ENCODE measurements around the gene TAS2R20.
"Not testable (repeated sequence)": the region's sequence is repeated elsewhere in the genome, so short reads cannot be mapped to it uniquely, and the experiment has no call there.

Gene TAS2R20, protein sequence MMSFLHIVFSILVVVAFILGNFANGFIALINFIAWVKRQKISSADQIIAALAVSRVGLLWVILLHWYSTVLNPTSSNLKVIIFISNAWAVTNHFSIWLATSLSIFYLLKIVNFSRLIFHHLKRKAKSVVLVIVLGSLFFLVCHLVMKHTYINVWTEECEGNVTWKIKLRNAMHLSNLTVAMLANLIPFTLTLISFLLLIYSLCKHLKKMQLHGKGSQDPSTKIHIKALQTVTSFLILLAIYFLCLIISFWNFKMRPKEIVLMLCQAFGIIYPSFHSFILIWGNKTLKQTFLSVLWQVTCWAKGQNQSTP

GRCh38 chr12:10998204-10998603 is at the start of gene TAS2R20:
Gene TAS2R20, minus strand, starts transcription at chr12:10998304. Its CDS starts 429 bp downstream, at chr12:10997875.
- no peaks in the 10 kb centered on the region for H3K9me3 ChIP-seq (ENCODE audit: control insufficient read depth, insufficient read depth, low read length)

GRCh38 chr12:11041366-11041765 is 43.3 kb upstream of the TAS2R20 start:
- not testable (repeated sequence) for H3K9ac ChIP-seq (ENCODE audit: low read depth, low read length); H3K9me3 ChIP-seq (ENCODE audit: control insufficient read depth, insufficient read depth, low read length); H3K36me3 ChIP-seq (ENCODE audit: insufficient read depth, low read length); H3K4me1 ChIP-seq (ENCODE audit: insufficient read depth, low read length)

More at GRCh38 chr12:10998204-10998603, at the start of gene TAS2R20:
- Histone ChIP-seq H3K9ac (ENCODE audit: low read depth, low read length) (no peak within 1 kb of the TSS), H3K36me3 (ENCODE audit: insufficient read depth, low read length) (no peaks in the 10 kb centered on the region), H3K4me1 (ENCODE audit: insufficient read depth, low read length) (no peaks in the 10 kb centered on the region)

GRCh38 chr12:11040162-11040561 is 42.1 kb upstream of the TAS2R20 start:
- Histone ChIP-seq H3K9ac (ENCODE audit: low read depth, low read length) (no peak overlapping the region), H3K4me1 (ENCODE audit: insufficient read depth, low read length) (no peaks in the 10 kb centered on the region), H3K9me3 (ENCODE audit: control insufficient read depth, insufficient read depth, low read length) (no peaks in the 10 kb centered on the region), H3K36me3 (ENCODE audit: insufficient read depth, low read length) (no peaks in the 10 kb centered on the region)

DNA sequence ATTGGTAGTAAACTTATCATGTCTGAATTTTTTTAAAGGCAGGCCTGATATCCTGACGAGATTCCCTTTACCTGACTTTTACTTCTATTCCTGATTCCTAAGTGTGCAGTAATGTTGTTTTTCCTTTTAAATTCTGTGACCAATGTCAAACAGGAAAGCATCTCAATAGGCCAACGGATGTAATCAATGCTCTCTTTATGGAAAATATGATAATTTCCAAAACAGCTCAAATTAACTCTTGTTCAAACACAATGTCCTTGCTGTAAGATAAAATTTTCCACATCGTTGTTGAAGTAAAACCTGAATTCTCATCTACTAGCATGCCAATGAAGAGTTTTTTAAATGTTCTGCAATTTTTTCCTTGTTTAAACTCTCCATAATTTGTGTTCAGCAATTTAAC is 41.1 kb upstream of the TAS2R20 start:
- Histone ChIP-seq H3K4me1 (ENCODE audit: insufficient read depth, low read length) (no peaks in the 10 kb centered on the region), H3K9ac (ENCODE audit: low read depth, low read length) (no peak overlapping the region), H3K36me3 (ENCODE audit: insufficient read depth, low read length) (no peaks in the 10 kb centered on the region), H3K9me3 (ENCODE audit: control insufficient read depth, insufficient read depth, low read length) (no peaks in the 10 kb centered on the region)

GRCh38 chr12:11033959-11034358 is 35.9 kb upstream of the TAS2R20 start:
- not testable (repeated sequence) for H3K4me1 ChIP-seq (ENCODE audit: insufficient read depth, low read length); H3K9me3 ChIP-seq (ENCODE audit: control insufficient read depth, insufficient read depth, low read length); H3K36me3 ChIP-seq (ENCODE audit: insufficient read depth, low read length); H3K9ac ChIP-seq (ENCODE audit: low read depth, low read length)

DNA sequence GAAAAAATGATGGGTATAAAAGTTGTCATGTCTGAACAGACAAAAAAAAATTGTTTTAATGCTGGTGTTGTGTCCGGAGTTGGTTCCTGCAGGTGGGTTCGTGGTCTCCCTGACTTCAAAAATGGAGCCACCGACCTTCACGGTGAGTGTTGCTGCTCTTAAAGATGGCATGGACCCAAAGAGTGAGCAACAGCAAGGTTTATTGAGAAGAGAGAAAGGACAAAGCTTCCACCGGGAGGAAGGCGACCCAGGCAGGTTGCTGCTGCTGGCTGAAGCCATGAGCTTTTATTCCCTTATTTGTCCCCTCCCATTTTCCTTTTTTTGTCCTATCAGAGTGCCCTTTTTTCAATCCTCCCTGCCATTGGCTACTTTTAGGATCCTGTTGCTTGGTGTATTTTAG is 33.2 kb upstream of the TAS2R20 start, which contains the start of gene TAS2R31:
Gene TAS2R31 (minus strand): TSS at position 101 of the 400 bp plus-strand sequence. CDS start 72 bp downstream, at position 29.
- no peaks in the 10 kb centered on the region for H3K4me1 ChIP-seq (ENCODE audit: insufficient read depth, low read length)
- H3K9me3 ChIP-seq (ENCODE audit: control insufficient read depth, insufficient read depth, low read length): no peaks in the 10 kb centered on the region
- no peak within 1 kb of the TSS for H3K9ac ChIP-seq (ENCODE audit: low read depth, low read length)
- no peaks in the 10 kb centered on the region for H3K36me3 ChIP-seq (ENCODE audit: insufficient read depth, low read length)

DNA sequence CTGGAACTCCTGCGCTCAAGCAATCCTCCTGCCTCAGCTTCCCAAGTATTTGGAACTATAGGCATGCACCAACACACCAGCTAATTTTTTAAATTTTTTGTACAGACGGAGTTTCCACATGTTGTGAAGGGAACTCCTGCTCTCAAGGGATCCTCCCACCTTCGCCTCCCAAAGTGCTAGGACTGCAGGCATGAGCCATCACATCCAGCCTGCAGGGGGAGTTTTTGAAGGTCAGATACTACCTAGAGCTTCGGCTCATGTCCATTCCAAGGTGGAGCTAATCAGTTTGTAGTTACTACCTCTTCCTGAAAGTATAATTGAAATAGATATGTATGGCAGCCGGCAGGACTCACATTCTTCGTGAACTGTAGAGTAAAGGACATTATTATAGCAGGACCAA is 28.0 kb upstream of the TAS2R20 start:
- Histone ChIP-seq H3K36me3 (ENCODE audit: insufficient read depth, low read length) (no peaks in the 10 kb centered on the region), H3K9me3 (ENCODE audit: control insufficient read depth, insufficient read depth, low read length) (no peaks in the 10 kb centered on the region), H3K4me1 (ENCODE audit: insufficient read depth, low read length) (no peaks in the 10 kb centered on the region), H3K9ac (ENCODE audit: low read depth, low read length) (no peak overlapping the region)

GRCh38 chr12:11023387-11023786 is 25.3 kb upstream of the TAS2R20 start:
- Histone ChIP-seq H3K36me3 (ENCODE audit: insufficient read depth, low read length) (no peaks in the 10 kb centered on the region), H3K9ac (ENCODE audit: low read depth, low read length) (no peak overlapping the region), H3K4me1 (ENCODE audit: insufficient read depth, low read length) (no peaks in the 10 kb centered on the region), H3K9me3 (ENCODE audit: control insufficient read depth, insufficient read depth, low read length) (no peaks in the 10 kb centered on the region)

DNA sequence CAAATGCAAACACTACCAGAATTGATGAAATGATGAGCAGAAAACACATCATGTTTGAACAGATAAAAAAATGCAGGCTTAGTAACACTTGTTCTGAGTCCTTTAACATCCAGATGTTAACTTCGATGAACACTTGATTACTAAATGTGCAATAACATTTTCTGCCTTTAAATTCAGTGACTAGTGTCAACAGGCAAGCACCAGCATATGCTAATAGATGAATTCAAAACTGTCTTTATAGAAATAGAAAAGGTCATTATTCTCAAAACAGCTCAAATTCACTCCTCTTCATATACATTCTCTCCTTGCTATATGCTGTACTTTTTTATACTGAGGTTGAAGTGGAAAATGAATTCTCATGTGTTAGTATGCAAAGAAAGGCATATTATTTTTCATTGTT is 24.4 kb upstream of the TAS2R20 start, which contains the start of gene TAS2R19:
Gene TAS2R19 (minus strand): TSS at position 101 of the 400 bp plus-strand sequence. CDS start 49 bp downstream, at position 52.
- H3K4me1 ChIP-seq (ENCODE audit: insufficient read depth, low read length): no peaks in the 10 kb centered on the region
- no peak within 1 kb of the TSS for H3K9ac ChIP-seq (ENCODE audit: low read depth, low read length)
- H3K9me3 ChIP-seq (ENCODE audit: control insufficient read depth, insufficient read depth, low read length): no peaks in the 10 kb centered on the region
- H3K36me3 ChIP-seq (ENCODE audit: insufficient read depth, low read length): no peaks in the 10 kb centered on the region

DNA sequence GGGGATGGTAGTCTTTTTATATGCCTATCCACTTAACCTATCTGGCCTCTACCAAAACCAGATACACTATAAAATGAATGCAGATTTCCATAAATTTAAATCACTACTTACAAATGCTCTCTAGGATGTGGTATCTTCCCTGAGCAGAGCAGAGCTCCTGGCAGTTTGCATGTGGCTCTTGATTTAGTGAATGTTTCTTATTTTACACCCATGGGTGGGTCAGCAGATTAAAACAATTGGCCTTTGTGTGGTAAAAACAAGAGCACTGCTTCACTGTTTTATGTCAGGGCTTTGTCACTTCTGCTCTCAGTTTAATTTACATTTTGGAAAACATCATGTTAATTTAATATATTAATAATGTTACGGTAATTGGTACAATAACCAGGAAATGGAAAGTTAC is 18.8 kb upstream of the TAS2R20 start:
- Histone ChIP-seq H3K36me3 (ENCODE audit: insufficient read depth, low read length) (no peaks in the 10 kb centered on the region), H3K9me3 (ENCODE audit: control insufficient read depth, insufficient read depth, low read length) (no peaks in the 10 kb centered on the region), H3K4me1 (ENCODE audit: insufficient read depth, low read length) (no peaks in the 10 kb centered on the region), H3K9ac (ENCODE audit: low read depth, low read length) (no peak overlapping the region)

GRCh38 chr12:11015775-11016430 is 17.8 kb upstream of the TAS2R20 start:
- no peaks in the 10 kb centered on the region for H3K36me3 ChIP-seq (ENCODE audit: insufficient read depth, low read length)

DNA sequence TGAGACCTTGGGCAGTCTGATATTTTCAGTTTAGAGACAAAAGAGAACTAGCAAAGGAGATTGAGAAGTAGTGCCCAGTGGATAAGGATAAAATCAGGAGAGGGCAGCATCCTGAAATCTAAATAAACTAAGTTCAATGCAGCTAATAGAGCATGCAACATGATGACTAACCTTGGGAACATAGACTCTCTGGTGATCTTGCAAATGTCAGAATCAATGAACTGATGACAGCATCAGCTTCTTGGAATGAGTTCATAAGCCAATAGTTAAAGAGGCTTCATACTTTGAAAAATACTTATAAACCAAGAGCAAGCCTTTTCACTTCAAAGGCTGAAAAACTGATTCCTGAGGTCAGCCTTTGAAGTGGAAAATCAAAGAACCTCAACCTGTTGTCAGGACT is 16.1 kb upstream of the TAS2R20 start:
- Histone ChIP-seq H3K9me3 (ENCODE audit: control insufficient read depth, insufficient read depth, low read length) (no peaks in the 10 kb centered on the region), H3K36me3 (ENCODE audit: insufficient read depth, low read length) (no peaks in the 10 kb centered on the region), H3K9ac (ENCODE audit: low read depth, low read length) (no peak overlapping the region), H3K4me1 (ENCODE audit: insufficient read depth, low read length) (no peaks in the 10 kb centered on the region)

More at GRCh38 chr12:11015775-11016430, 17.8 kb upstream of the TAS2R20 start:
- Histone ChIP-seq H3K9ac (ENCODE audit: low read depth, low read length) (no peak overlapping the region), H3K9me3 (ENCODE audit: control insufficient read depth, insufficient read depth, low read length) (no peaks in the 10 kb centered on the region), H3K4me1 (ENCODE audit: insufficient read depth, low read length) (no peaks in the 10 kb centered on the region)

- Histone ChIP-seq H3K9me3 (ENCODE audit: control insufficient read depth, insufficient read depth, low read length) (no peaks in the 10 kb centered on the region), H3K9ac (ENCODE audit: low read depth, low read length) (no peak overlapping the region), H3K4me1 (ENCODE audit: insufficient read depth, low read length) (no peaks in the 10 kb centered on the region), H3K36me3 (ENCODE audit: insufficient read depth, low read length) (no peaks in the 10 kb centered on the region)
Measured at GRCh38 chr12:11007608-11008007, 9.5 kb upstream of the TAS2R20 start.

DNA sequence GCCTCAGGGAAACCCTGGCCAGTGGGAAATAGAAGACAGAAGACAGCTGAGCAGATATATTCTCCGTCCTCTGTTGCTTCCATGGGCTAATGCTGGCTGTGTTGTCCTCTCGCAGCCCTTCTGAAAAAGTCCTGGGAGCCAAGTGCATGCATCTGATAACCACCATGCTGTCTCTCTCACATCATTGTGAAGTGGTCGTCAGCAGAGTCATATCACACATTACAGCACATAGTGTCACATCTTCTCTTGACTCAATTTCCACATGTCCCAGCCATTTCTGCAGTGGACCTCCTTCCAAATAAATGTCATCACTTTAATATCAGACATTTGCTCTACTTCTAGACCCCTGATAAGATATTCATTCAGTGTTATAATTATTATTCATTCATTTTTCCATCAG is 3.8 kb downstream of the TAS2R20 start:
- Histone ChIP-seq H3K9me3 (ENCODE audit: control insufficient read depth, insufficient read depth, low read length) (no peaks in the 10 kb centered on the region), H3K4me1 (ENCODE audit: insufficient read depth, low read length) (no peaks in the 10 kb centered on the region), H3K9ac (ENCODE audit: low read depth, low read length) (no peak overlapping the region), H3K36me3 (ENCODE audit: insufficient read depth, low read length) (no peaks in the 10 kb centered on the region)

DNA sequence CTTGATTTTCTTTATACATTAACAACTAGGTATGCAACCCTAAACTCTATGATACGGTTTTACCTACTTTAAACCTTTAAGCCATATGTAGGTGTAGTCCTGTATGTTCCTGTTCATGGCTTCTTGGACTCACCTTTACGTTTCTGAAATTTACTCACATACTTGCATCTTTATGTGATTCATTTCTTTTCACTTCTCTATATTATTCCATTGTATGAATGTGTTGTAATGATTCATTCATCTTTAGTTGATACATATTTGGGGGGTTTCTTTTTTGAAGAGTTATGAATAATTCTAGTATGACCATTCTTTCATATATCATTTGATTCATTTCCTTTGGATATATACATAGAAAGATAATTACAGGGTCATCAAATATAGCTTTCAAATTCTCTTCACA is 9.0 kb downstream of the TAS2R20 start:
- H3K36me3 ChIP-seq (ENCODE audit: insufficient read depth, low read length): no peaks in the 10 kb centered on the region
- no peaks in the 10 kb centered on the region for H3K4me1 ChIP-seq (ENCODE audit: insufficient read depth, low read length)
- H3K9me3 ChIP-seq (ENCODE audit: control insufficient read depth, insufficient read depth, low read length): no peaks in the 10 kb centered on the region
- no peak overlapping the region for H3K9ac ChIP-seq (ENCODE audit: low read depth, low read length)
